HFFc6 (cell line): ENCODE results near the gene EMX2. TPM values are rescaled to one million over a fixed set of nuclear protein-coding genes. Genes with fewer than 3 reads are reported as not detected.

ENCODE experiments used
- DNase-seq: peaks from one replicate; pipeline ENCODE4 v3.0.0-alpha.2; 2018
- H3K27ac Mint-ChIP-seq: 2 replicates; pipeline ENCODE4 v1.8.0; 2020; ENCODE audit warnings: mild to moderate bottlenecking, mixed read lengths
- H3K27me3 Mint-ChIP-seq: 2 replicates; pipeline ENCODE4 v1.8.0; 2021; ENCODE audit warnings: mild to moderate bottlenecking, moderate library complexity, mixed read lengths; ENCODE audit not compliant: insufficient read depth
- H3K36me3 Mint-ChIP-seq: 2 replicates; pipeline ENCODE4 v1.8.0; 2021; ENCODE audit warnings: low read depth, mixed read lengths
- H3K4me1 Mint-ChIP-seq: 2 replicates; pipeline ENCODE4 v1.8.0; 2020; ENCODE audit warnings: low read depth, mixed read lengths
- H3K4me3 Mint-ChIP-seq: 2 replicates; pipeline ENCODE4 v1.8.0; 2020; ENCODE audit warnings: mild to moderate bottlenecking, moderate library complexity, mixed read lengths
- H3K9me3 Mint-ChIP-seq: 2 replicates; pipeline ENCODE4 v1.8.0; 2020; ENCODE audit warnings: mild to moderate bottlenecking, mixed read lengths
- CTCF ChIP-seq: fragments of 200-600 bp; sonication (generic); IDR thresholded peaks from 2 replicates; pipeline ENCODE4 v1.5.0; 2021; ENCODE audit warnings: antibody characterized with exemption, mild to moderate bottlenecking
- long read RNA-seq: library from polyadenylated mRNA; unstranded; transcript quantifications from one replicate; pipeline ENCODE4 v2.0.0, GENCODE V29; 2019
- total RNA-seq, 6 experiments: library from RNA; stranded (reverse); fragmentation: NEBNext Ultra II Directional; extraction: Animal tissue kit (Norgen Biotek cat#: 25700); gene quantifications; 2 replicates in 1 of 6; 3 replicates in 5 of 6; pipeline ENCODE4 v1.2.3, GENCODE V29; 2021

EMX2 gene
- total RNA-seq, result not detected
- long read RNA-seq, result 0 reads

GRCh38 chr10:117542706-117543224 lies at the start of gene EMX2:
Gene EMX2, plus strand, starts transcription at chr10:117542746. Its CDS starts 522 bp downstream, at chr10:117543268.
- TF ChIP-seq CTCF, result no peak
- Mint-ChIP-seq H3K36me3 (no peaks in the 10 kb centered on the region), H3K27ac (no peak within 1 kb of the TSS), H3K4me1 (peaks cover under 1% of the 10 kb centered on the region; the same call in 1 of the 2 replicates), H3K9me3 (no peaks in the 10 kb centered on the region), H3K27me3 (peaks cover 53% of the 10 kb centered on the region), H3K4me3 (no peak within 1 kb of the TSS)
- no peak for DNase-seq

GRCh38 chr10:117496031-117496430 lies 46.5 kb upstream of the EMX2 start:
- no peak for TF ChIP-seq CTCF
- H3K27ac Mint-ChIP-seq, result no peak overlapping the region
- no peak for DNase-seq

GRCh38 chr10:117496616-117497028 lies 45.9 kb upstream of the EMX2 start:
- Mint-ChIP-seq H3K36me3 (no peaks in the 10 kb centered on the region), H3K27me3 (peaks cover 15% of the 10 kb centered on the region), H3K9me3 (no peaks in the 10 kb centered on the region), H3K4me1 (peaks cover 7% of the 10 kb centered on the region), H3K27ac (no peak overlapping the region), H3K4me3 (no peak overlapping the region)
- peak; percentile 74 for DNase-seq
- peak; percentile 96 for TF ChIP-seq CTCF

More at GRCh38 chr10:117496031-117496430, 46.5 kb upstream of the EMX2 start:
- no peaks in the 10 kb centered on the region for H3K36me3 Mint-ChIP-seq
- peaks cover 11% of the 10 kb centered on the region for H3K27me3 Mint-ChIP-seq
- no peaks in the 10 kb centered on the region for H3K9me3 Mint-ChIP-seq
- H3K4me1 Mint-ChIP-seq, result peaks cover 7% of the 10 kb centered on the region
- no peak overlapping the region for H3K4me3 Mint-ChIP-seq

- H3K27ac Mint-ChIP-seq, result no peak overlapping the region
- H3K27me3 Mint-ChIP-seq, result peaks cover 12% of the 10 kb centered on the region
- H3K36me3 Mint-ChIP-seq, result no peaks in the 10 kb centered on the region
- DNase-seq, result no peak
- no peak overlapping the region for H3K4me3 Mint-ChIP-seq
- H3K9me3 Mint-ChIP-seq, result no peaks in the 10 kb centered on the region
- peaks cover 7% of the 10 kb centered on the region for H3K4me1 Mint-ChIP-seq
- TF ChIP-seq CTCF, result no peak
Measured at GRCh38 chr10:117497736-117498135, 44.8 kb upstream of the EMX2 start.

- H3K27ac Mint-ChIP-seq, result no peak overlapping the region
- H3K27me3 Mint-ChIP-seq, result peaks cover 9% of the 10 kb centered on the region
- no peak for DNase-seq
- no peaks in the 10 kb centered on the region for H3K9me3 Mint-ChIP-seq
- no peak overlapping the region for H3K4me3 Mint-ChIP-seq
- no peak for TF ChIP-seq CTCF
- peaks cover 7% of the 10 kb centered on the region for H3K4me1 Mint-ChIP-seq
- no peaks in the 10 kb centered on the region for H3K36me3 Mint-ChIP-seq
Measured at GRCh38 chr10:117499248-117500105, 43.1 kb upstream of the EMX2 start.
